Stimulated activated CD8-positive, alpha-beta memory T cell treated with anti-CD3 and anti-CD28 coated beads, Interleukin-7, amount 100 ng/mL, for 48 hours (primary cell): ENCODE results near the gene P2RX5.

ENCODE experiments used
- DNase-seq, 2 donors: peaks; one replicate each; pipeline ENCODE4 v3.0.0-alpha.2; 2020; ENCODE audit warnings: low read depth in 1 of 2; ENCODE audit errors: extremely low read depth in 1 of 2

The P2RX5 gene

DNA sequence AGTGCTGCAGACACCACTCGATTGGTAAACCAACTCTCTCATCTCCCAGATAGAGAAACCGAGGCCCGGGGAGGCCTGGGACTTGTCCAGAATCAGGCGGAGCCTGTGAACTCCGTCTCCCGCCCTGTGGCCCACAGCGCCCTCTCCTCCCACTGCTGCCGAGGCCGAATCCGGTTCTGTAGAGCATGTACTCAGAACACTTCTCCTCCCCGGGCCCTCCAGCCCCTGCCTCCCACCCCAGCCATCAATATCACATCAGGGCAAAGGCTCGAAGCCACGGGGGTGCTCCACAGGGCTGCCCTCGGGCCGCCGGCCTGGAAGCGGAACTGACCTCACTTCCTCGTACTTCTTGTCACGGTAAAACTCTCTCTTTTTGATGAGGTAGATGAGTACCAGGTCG is 14.4 kb downstream of the P2RX5 start:
- no peak for DNase-seq

DNA sequence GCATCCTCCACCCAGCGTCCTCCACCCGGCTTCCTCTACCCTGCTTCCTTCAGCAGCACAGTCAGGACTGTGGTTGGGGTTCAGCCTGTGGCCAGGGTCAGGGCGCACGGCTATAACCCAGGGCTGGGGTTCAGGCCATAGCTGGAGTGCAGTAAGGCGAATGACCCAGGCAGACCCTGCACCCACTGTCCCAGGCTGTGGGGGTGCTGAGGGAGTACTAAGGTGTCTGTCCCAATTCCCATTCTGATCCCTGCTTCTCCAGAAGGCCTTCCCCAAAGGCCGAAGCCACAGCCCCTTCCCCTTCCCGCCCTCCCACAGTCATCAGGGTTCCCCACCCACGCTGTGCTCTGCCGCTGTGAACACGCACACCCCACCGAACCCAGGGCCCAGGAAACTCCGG is 14.9 kb downstream of the P2RX5 start:
- no peak for DNase-seq

DNA sequence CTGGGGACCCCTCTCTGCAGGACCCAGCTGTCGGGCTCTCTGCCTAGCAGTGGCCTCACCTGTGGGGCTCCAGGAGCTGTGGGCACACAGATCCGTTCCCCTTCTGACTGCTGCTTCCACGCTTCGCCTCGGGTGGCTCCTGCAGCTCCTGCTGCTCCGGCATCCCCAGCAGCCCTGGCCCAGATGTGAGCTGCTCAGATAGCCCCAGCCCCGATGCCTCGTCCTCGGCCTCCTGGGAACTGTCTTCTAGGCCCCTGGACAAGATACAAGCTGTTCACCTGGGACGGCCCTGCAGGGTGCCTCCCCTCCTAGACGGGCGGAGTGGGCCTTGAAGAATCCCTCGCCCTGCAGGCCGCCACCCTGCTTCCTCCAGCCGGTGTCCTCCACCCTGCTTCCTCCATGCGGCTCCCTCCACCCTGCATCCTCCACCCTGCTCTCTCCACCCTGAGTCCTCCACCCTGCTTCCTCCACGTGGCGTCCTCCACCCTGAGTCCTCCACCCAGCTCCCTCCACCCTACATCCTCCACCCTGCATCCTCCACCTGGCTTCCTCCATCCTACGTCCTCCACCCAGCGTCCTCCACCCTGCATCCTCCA is 16.3 kb downstream of the P2RX5 start:
- no peak for DNase-seq

DNA sequence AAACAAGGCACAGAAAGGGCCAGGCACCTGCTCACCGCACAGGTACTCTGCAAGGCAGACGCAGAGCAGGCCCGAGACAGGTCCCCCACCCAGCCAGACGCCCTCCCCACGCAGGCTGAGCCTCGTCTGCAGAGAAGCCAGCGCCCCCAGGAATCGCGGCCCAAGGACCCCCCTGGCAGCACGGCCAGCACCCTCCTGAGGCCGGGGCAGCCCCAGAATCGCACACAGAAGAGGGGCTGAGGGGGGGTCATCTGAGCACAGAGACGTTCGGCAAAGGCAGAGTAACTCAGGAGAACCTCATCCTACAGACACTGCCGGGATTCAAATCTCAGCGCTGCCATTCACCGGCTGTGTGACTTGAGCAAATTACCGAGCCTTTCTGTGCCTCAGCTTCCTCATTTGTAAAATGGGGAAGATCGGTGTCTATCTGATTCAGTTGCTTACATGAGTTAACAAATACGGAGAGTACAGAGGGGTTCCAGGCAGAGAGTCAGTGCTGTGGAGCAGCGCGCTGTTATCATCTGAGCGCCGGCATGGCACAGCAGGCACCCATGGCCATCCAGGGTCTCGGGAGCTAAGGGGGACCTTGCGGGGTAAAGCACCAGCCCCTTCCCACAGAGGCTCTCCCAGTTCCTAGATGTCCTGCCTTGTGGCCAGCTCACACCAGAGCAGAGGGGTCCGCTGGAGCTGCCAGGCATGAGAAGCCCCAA is 17.0 kb downstream of the P2RX5 start:
- no peak for DNase-seq

DNA sequence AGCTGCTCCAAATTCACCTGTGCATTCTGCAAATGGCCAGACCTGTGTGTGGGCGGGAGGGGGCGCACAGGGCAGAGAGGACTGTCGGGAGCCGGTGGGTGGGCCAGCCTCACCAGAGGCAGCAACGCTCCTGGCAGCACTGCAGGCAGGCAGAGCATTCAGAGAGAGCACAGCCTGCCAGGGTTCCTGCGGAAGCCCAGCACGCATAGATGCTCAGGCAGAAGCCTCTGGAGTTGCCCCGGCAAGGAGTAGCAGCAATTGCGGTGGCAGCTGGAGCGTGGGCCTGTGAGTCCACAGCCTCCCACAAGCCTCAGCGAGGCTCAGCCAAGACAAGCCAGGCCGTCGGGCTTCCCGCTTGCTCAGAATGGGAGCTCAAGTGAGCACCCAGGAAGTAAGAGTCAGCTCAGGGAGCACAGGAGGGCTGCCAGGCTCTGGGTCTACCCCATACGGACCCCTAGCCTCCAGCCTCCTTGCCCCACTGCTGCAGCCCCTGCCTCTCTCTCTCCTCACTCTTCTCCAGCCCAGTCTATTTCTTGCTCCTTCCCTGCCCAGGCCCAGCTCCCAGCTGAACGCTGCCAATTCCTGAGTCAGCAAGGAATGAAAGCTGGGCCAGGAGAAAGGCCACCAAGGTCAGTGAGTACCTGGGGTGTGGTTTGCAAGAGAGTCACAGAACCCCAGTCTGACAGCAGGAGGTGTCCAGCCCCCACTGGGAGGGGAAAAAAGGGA is 17.7 kb downstream of the P2RX5 start:
- no peak for DNase-seq

GRCh38 chr17:3675886-3676285 is 20.1 kb downstream of the P2RX5 start:
- DNase-seq, result no peak

GRCh38 chr17:3672571-3672970 is 23.4 kb downstream of the P2RX5 start:
- no peak for DNase-seq

DNA sequence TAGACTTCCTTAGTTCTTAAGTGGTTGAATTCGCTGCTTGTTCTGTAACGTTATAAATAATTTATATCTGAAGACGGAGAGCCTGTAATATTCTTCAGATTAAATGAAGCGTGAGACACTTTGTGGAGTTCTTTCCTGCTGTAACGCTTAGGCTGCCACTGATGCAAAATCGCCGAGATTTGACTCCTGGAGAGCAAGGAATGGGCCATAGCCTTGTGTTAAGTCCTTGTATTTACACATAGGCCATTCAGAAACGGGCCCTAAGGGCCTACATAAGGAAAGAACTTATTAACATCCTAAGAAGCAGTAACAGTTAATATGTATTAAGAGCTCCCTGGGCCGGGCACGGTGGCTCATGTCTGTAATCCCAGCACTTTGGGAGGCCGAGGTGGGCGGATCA is 26.4 kb downstream of the P2RX5 start:
- no peak for DNase-seq

DNA sequence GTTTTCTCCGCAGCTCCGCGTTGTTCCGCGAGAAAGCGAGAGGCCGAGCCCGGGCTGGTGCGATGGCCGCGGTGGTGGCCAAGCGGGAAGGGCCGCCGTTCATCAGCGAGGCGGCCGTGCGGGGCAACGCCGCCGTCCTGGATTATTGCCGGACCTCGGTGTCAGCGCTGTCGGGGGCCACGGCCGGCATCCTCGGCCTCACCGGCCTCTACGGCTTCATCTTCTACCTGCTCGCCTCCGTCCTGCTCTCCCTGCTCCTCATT is 26.9 kb downstream of the P2RX5 start:
- DNase-seq, result no peak

DNA sequence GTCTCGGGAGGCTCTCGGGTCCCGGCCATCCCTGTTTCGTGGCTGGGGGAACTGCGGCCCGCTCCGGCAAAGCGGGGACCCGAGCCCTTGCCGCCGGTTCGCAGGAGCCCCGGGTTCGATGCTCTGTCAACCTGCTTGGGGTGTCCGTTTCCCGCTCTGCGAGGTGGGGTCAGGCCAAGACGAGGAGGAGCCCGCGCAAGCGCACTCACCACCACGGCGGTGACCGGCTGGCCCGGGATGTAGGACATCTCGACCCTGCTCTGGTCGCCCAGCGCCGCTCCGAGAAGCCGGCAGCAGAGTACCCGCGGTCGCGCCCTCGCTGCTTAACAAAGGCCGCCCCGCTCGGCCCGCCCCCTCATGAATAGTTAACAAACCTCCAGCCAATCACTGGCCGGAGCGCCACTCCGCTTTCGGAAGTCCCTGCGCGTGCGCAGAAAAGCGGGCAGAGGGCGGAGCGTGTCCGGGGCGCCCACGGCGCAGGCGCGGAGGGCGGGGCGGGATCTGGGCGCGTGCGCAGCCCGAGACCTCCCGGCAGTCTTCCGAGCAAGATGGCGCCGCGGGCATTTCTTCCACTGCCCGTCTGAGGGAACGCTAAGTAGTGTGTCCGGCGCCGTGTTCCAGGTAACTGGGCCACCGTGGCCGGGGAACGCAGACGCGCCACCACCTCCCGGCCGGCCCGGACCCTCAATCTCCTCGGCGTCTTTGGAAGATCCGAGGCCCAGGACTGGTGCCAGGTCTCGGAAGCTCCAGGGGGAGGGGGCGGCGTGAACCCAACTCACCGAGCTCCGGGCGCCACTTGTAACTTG is 27.5 kb downstream of the P2RX5 start, which contains the start of the genes EMC6 and TAX1BP3:
Gene EMC6 (plus strand): TSS at position 534 of the 806 bp plus-strand sequence. CDS start 335 bp downstream, outside the sequence.
Gene TAX1BP3 (minus strand): TSS at position 300 of the 806 bp plus-strand sequence. CDS start 52 bp downstream, at position 248.
- peak; percentile 96 to 99 for DNase-seq

- no peak for DNase-seq
These were observed 28.3 kb downstream of the P2RX5 start for GRCh38 chr17:3667366-3668278.

GRCh38 chr17:3666516-3666915 is 29.4 kb downstream of the P2RX5 start:
- DNase-seq, result no peak

DNA sequence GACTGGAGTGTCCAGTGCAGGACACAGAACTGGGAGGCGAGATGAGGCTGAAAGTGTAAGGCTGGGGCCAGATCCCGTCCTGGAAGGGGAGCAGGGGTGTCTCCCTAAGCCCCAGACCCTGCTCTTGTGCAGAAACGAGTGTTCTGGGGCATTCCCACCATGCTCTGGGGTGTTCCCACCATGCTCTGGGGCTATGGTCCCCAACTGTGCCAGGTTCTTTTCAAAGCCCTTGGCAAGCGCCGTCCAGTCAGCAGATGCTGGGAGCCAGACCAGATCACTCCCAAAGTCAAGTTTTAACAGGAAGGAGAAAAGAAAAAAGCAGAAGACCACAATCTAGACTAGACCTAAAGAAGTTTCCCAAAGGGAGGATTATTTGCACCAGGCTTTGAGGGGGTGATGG is 30.1 kb downstream of the P2RX5 start:
- DNase-seq, result no peak

DNA sequence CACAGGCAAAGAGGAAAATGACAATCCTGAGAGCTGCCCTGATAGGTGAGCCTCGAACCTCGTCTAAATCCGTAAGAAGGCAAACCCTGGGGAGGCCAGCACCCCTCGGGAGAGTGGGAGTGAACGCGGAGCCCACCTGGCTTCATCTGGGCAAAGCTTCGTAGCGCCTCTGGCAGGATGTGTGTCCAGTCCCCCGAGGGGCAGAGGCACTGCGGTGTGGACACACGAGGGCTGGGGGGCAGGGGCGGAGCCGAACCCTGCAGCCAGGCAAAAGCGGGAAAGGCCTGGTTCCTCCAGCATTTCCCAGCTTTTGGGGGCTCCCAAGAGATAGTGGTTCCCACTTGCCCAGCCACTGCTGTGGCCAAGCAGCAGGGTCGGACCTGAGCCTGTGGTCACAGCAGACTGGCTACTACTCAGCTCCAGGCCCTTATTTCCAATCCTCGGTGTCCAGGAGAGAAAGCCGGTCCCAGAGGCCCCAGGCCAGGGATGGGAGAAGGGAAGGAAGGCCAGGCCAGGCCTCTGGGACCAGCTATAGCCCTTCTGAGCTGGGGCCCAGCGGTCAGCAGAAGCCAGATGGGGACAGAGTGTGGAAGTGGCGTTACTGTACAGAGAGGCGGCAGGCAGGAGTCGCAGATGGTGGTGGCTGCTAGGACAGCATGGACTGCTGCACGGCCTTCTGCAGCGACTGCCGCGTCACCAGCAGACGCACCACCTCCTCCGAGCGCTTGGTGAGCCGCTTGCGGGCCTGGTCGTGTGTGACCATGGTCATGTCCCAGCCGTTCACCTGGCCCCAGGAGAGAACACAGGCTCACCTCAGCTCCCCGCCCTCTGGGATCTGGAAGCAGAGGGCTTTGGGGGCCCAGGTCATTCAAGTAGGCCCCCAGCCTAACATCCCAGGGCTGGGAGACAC is 32.6 kb downstream of the P2RX5 start:
- DNase-seq, result no peak

DNA sequence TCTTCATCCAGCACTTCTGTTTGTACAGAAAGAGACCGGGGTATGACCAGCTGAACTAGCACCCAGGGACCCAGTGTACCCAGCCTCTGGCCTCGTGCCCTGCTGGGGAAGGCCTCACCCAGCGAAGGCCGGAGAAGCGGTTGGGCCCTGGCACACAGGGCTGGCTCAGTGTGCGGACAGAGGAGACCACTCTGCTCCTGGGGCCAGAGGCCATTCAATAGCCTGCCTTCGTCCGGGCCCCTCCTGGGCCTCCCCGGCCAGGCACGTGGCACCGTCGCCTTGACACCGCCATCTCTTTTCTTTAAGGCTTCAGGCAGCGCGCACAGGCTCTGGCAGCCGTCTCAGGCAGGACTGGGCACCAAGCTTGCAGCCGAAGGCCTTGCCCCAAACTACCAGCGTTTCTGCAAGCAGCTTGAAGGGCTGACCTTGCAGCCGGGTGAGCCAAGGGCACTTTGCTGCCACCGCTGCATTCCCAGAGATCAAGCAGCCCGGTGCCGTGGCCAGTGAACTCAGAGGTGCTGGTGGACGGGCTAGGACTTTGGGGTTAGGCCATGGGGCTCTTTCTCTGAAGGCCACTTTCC is 35.6 kb downstream of the P2RX5 start:
- no peak for DNase-seq

DNA sequence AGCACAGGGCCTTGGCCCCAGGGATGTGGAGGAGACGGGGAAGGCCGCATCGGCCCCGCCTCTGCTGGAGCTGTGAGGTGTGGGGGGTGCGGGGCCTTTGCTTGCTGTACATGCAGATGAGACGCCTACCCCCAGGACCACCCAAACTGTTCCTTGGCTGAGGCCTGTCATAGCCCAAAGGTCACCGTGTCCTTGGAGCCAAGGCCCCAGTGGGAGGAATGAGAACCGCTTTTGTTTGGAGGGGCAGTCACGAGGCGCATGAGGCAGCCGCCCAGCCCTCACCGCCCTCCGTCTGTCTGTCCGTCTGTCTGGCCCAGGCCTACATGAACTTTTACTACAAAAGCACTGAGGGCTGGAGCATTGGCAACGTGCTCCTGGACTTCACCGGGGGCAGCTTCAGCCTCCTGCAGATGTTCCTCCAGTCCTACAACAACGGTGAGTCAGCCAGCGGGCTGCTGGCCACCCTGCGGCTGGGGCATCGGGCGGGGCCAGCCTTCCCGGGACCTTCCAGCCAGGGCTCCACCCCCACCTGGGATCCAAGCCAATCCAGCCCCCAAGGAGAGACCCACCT is 36.3 kb downstream of the P2RX5 start:
- DNase-seq, result no peak

DNA sequence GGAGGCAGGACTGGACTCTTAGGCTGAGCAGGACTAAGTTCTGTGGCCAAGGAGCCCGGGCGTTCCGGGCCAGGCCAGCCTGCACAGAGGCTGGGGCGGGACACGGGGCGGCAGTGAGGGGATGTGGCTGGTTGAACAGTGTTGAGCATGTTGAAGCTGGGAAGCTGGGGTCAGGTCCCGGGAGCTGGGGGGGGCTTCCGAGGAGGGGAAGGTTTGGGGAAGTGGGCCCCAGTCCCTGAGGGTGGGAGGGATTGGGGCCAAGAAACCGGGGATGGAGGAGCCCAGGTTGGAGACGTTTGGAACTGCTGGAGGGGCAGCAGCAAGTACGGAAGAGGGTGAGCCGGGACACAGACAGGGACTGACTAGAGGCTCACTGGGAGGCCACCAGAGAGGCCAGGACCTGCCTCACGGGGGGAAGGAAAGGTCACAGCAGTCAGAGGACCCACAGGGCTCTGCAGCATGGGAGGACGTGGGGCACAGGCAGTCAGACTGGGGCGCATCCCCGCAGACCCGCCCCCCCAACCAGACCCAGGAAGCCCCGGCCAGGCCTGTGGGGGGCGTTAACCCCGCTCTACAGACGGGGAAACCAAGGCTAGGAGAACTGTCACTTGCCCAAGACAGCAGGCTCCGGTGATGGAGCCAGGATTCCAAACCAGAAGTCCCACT is 37.0 kb downstream of the P2RX5 start:
- DNase-seq, result no peak
